Measurements from ENCODE around the gene TSEN2.

DNA sequence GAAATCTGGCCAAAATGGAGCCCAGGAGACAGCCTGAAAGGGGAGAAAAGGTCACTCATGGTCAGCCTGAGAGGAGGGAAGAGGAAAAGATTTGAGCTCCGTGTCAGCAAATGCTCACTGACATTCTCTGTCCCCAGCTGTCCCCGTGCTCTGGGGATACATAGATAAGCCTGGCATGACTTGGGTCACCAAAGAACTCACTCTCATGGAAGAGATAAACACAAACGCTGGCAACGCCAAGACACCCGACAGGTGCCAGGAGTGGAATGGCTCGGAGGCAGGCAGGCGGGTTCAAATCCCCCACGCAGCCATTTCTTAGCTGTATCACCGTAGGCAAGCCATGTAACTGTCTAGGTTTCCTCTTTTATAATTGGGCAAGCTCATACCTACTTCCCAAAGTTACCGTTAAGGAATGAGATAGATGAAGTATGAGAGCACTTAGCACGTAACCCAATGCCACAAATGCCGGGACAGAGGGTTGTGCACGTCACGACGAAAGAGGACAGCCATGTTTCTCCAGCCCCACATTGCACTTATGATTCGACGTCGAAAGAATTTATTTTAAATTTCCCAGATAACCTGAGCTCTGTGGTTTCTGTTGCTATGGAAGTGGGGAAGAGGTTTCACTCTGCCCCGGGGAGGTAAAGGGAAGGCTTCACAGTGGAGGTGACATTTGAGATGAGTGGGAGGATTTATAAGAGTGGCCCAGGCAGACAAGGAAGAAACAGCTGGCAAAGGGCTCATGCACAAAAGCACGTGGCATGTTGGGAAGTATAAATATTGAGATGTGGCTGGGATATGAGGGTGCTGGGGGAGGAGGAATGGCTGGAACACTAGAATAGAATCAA, 41.4 kb upstream of the TSEN2 start:
- TF ChIP-seq, protein P1, sequence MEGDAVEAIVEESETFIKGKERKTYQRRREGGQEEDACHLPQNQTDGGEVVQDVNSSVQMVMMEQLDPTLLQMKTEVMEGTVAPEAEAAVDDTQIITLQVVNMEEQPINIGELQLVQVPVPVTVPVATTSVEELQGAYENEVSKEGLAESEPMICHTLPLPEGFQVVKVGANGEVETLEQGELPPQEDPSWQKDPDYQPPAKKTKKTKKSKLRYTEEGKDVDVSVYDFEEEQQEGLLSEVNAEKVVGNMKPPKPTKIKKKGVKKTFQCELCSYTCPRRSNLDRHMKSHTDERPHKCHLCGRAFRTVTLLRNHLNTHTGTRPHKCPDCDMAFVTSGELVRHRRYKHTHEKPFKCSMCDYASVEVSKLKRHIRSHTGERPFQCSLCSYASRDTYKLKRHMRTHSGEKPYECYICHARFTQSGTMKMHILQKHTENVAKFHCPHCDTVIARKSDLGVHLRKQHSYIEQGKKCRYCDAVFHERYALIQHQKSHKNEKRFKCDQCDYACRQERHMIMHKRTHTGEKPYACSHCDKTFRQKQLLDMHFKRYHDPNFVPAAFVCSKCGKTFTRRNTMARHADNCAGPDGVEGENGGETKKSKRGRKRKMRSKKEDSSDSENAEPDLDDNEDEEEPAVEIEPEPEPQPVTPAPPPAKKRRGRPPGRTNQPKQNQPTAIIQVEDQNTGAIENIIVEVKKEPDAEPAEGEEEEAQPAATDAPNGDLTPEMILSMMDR (conservative IDR thresholded peaks at IDR 0.05 in 1 of 2, IDR thresholded peaks at IDR 0.05 in 1 of 2; ENCODE audit: extremely low read depth in 1 of 2, insufficient read depth in 1 of 2, low read depth in 1 of 2, low read length in 2 of 2): no peak
- TF ChIP-seq EZH2 (IDR thresholded peaks at IDR 0.05; ENCODE audit: borderline replicate concordance, low read length): no peak

All from mammary epithelial cell (primary cell).